ENCODE results near the gene USP33.
"Not testable (repeated sequence)": the region's sequence is repeated elsewhere in the genome, so short reads cannot be mapped to it uniquely, and the experiment has no call there.

USP33 gene

GRCh38 chr1:77759071-77760028, at the start of gene USP33:
USP33 (minus strand) TSS chr1:77759852; CDS start chr1:77741697, 18,155 bp downstream.
- peak; percentile 80 for DNase-seq

- no peak for DNase-seq
Measured at GRCh38 chr1:77803371-77803770, 43.7 kb upstream of the USP33 start.

GRCh38 chr1:77802026-77802425, 42.4 kb upstream of the USP33 start:
- no peak for DNase-seq

DNA sequence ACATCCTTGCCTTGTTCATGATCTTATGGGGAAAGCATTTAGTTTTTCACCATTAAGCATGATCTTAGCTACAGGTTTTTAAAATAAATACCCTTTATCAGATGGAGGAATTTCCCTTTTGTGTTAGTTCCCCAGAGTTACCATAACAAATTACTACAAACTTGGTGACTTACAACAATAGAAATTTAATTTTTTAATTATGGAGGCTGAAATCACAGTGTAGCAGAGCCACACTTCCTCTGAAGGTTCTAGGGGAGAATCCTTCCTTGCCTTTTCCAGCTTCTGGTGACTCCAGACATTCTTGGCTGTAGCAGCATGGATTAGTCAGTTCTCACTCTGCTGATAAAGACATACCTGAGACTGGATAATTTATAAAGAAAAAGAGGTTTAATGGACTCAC, 38.3 kb upstream of the USP33 start:
- no peak for DNase-seq

- no peak for DNase-seq
Measured at GRCh38 chr1:77796695-77797405, 37.2 kb upstream of the USP33 start.

DNA sequence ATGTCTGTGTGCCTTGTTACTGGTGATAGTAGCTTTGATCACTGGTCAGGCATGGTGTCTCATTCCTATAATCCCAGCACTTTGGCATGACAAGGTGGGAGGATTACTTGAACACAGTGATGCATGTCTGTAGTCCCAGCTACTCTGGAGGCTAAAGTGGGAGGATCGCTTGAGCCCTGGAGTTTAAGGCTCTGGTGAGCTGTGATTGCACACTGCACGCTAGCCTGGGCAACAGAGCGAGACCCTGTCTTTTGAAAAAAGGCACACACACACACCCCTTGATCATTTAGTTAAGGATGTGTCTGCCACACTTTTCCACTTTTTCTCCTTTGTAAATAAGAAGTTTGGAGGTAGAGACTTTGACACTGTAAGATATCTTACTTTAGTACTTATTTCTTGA, 34.9 kb upstream of the USP33 start:
- DNase-seq = no peak

- DNase-seq = not testable (repeated sequence)
Measured at GRCh38 chr1:77786093-77786741, 26.6 kb upstream of the USP33 start.

DNA sequence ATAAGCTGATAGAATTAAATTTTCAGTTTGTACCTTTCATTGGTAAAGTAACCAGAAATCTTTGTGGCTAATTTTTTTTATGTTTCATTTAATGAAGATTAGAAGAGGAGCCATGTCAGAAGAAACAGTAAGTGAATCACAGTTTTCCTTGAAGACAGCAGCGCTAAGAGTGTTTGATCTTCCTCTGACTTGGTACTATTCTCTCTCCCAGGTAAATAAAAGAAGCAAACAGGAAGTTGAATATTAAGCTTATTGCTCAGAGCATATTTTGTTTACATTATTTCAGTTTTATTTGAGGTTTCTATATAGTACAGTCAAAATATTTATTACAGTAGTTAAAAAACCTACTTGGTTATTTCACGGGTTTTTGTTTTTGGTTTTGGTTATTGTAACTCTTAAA, 23.5 kb upstream of the USP33 start:
- no peak for DNase-seq

- no peak for DNase-seq
Measured at GRCh38 chr1:77781683-77782082, 22.0 kb upstream of the USP33 start.

- peak; percentile 90 for DNase-seq
Measured at GRCh38 chr1:77779529-77780281, 20.1 kb upstream of the USP33 start, which contains the start of gene MIGA1. MIGA1 (plus strand) TSS chr1:77779649; CDS start chr1:77783253, 3,604 bp downstream.

DNA sequence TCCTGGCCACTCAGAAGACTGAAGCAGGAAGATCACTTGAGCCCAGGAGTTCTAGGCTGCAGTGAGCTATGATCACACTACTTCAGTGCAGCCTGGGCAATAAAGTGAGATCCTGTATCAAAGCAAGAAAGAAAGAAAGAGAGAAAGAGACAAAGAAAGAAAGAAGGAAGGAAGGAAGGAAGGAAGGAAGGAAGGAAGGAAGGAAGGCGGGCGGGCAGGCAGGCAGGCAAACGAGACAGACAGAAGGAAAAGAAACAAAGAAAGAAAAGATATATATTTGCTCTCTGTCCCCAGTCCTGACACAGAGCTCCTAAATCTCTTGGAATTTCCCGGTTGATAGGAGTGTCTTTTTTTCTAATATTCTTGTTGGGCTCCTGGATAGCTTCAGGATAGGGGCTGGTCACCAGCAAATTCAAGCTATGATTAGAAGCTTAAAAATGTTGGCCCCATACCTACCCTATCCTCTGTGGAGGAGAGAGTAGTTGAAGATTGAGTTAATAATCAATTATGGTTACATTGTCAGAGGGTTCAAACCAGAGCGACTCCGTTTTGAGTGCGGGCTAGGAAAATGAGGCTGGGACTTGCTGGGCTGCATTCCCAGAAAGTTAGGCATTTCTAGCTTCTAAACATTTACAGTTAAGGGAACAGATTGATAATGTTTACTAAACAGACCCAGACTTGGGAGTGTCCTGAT, 16.5 kb upstream of the USP33 start:
- DNase-seq = no peak

DNA sequence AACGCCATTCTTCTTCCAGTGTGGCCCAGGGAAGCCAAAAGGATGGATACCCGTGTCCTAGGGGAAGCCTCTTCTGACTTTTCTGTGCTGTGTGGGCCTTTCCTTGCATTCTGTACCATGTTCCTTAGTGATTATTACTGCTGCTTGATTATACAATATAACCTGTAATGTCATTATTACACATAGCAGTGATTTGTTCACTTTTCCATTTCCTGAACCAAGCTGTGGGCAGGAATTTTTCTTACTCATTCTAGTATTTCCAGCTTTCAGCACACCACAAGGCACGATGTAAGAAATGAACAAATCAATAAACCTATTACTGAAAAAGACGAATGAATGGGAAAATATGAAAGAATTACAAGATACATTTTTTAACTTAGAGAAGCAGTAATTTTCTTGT, 8.4 kb upstream of the USP33 start:
- DNase-seq = no peak

- DNase-seq = peak; percentile 78
Measured at GRCh38 chr1:77762072-77762476, 2.4 kb upstream of the USP33 start.

- DNase-seq = peak; percentile 56
Measured at GRCh38 chr1:77757603-77758002, 2.0 kb downstream of the USP33 start.

DNA sequence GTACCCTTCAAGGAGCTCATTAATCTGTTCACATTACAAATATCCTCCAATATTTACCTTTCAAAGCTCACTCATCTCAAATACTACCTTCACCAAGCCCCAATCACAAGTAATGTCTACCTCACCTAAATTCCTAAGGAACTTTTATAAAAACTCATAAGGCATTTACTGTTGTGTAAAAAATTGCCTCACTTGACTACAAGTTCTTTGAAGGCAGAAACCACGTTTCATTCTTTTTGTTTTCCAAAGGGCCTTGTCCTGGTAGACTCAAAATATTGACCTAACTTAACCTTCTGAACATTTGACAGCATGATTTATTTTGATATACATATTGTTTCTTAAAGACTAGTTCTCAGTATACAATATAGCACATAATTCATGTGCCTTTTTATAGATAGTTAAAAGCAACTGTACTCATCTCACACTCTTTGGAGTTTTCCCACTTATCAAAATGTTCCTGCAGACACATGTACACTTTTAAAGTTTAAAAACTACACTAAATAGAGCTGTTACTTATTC, 2.5 kb downstream of the USP33 start:
- DNase-seq = no peak

DNA sequence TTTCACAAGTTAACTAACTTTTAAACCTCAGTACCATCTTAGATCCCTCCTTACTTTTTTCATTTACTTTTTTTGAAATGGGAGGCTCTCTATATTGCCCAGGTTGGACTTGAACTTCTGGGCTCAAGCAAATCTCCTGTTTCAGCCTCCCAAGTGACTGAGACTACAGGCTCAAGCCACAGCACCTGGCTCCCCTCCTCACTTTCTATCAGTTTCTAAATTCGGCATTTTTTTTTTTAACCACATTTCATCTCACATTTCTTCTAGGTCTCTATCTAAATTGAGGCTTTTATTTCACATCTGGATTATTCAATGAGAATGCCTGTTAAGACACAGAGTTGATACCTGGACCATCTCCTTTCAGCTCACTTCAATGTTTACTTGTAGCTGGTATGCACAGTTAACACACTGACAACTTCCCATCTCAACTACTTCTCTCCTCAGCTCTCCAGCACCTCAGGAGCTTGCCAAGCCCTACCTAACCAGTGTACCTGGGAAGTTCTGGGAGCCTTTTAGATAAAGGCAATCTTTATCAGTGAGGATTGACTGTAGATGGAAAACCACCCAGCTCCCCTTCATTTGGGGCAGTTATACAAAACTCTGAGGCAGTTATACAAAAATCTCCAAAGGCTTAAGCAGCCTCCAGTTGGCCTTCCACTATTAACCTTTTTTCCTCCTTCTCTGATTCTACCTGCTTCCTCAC, 3.4 kb downstream of the USP33 start:
- no peak for DNase-seq

DNA sequence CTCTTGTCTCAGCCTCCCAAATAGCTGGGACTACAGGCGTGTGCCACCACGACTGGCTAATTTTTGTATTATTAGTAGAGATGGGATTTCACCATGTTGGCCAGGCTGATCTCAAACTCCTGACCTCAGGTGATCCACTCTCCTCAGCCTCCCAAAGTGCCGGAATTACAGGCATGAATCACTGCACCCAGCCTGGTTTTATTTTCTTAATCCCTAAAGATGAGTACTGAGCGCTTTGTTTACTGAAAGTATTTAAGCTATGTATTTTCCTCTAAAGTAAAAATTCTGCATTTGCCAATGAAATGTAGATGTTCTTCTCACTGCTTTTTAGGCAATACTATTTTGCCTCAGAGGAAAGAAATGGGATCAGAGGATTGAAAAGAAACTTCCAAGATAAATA, 10.2 kb downstream of the USP33 start:
- DNase-seq = peak; percentile 73

DNA sequence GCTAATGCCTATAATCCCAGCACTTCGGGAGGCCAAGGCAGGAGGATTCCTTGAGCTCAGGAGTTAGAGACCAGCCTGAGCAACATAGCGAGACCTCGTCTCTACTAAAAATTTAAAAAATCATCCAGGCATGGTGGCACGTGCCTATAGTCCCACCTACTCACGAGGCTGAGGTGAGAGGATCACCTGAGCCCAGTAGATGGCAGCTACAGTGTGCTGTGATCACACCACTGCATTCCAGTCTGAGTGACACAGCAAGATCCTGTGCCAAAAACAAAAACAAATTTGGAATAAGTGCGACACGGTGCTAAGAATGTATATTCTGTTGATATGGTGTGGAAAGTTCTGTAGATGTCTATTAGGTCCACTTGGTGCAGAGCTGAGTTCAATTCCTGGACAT, 15.1 kb downstream of the USP33 start:
- no peak for DNase-seq

GRCh38 chr1:77742011-77742555, 17.6 kb downstream of the USP33 start:
- no peak for DNase-seq

DNA sequence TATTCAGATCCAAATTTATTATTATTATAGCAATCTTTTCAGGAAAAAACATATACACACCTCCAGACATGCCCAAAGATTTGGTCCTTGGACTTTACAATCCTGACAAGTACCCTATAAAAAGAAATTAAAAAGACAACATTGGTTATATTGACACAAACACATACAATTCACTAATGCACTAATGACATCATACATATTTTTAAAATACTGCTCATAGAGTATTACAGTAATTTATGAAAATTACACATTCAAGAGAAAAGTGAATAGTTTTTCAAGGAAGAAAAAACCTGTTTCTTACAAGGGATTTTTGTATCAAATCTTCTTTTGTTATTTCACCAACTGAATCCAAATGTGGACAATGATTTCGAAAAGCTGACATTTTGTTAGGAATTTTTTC, 18.3 kb downstream of the USP33 start:
- no peak for DNase-seq

- no peak for DNase-seq
Measured at GRCh38 chr1:77739235-77739634, 20.4 kb downstream of the USP33 start.
